Esophagus squamous epithelium (tissue), 4 donors: Measurements from ENCODE around the gene ERLIN1.

Experiments
- CTCF ChIP-seq, 6 experiments: fragments of 450-650 bp in 4 of 6; fragments of 200-600 bp in 2 of 6; sonication (generic) in 2 of 6; IDR thresholded peaks; one replicate each; pipeline ENCODE4 v1.5.1; 2016 to 2019; ENCODE audit warnings: antibody characterized with exemption in 6 of 6, mild to moderate bottlenecking in 4 of 6, moderate library complexity in 4 of 6
- POLR2A ChIP-seq, 4 donors: fragments of 450-650 bp; IDR thresholded peaks; one replicate each; pipeline ENCODE4 v1.6.1; 2017; ENCODE audit warnings: antibody characterized with exemption in 4 of 4, mild to moderate bottlenecking in 4 of 4, moderate library complexity in 3 of 4

DNA sequence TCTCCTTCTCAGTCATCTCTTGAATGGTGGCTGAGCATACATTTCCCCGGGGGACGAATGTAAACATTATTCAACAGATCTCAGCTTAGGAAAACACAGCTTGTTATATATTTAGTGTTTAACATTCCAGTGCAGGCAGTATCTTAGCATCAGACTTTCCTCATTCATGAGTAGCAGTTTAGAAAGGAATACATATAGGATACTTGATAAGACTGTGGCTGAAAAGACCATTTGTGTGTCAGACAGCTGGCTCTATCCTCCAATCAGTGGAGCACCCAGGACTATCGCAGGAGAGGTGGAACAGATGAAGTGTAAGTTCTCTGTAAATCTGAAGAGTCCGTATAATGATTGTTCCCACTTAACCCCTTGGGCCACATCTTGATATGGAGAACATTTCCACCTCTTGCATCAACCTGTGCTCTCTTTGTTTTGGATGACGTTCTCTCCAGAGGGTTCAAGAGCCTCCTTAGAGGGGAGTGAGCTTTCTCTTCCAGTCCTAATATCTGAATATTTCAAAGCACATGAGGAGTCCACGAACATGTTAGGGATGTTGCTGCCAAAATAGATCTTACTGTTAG, 34.0 kb downstream of the ERLIN1 start:
- no peak for TF ChIP-seq POLR2A (IDR thresholded peaks at IDR 0.05)
- TF ChIP-seq CTCF (IDR thresholded peaks at IDR 0.05), result no peak
